GM12878 (cell line): ENCODE results near the gene FOXRED2. TPM values are rescaled to one million over a fixed set of nuclear protein-coding genes. Genes with fewer than 3 reads are reported as not detected.

ENCODE experiments used
- BRCA1 ChIP-seq: IDR thresholded peaks from 2 replicates; pipeline ENCODE4 v1.6.1; 2011; ENCODE audit warnings: low read depth, low read length, improper control_type of control experiment
- CBX5 ChIP-seq: sonication (generic); IDR thresholded peaks from 2 replicates; pipeline ENCODE4 v1.6.1; 2016; ENCODE audit warnings: low read depth, moderate library complexity, mild to moderate bottlenecking, inconsistent platforms
- CHD2 ChIP-seq: IDR thresholded peaks from 2 replicates; pipeline ENCODE4 v1.6.1; 2011; ENCODE audit warnings: low read depth, low read length, improper control_type of control experiment, borderline replicate concordance
- FOXK2 ChIP-seq: fragments of 450-650 bp; IDR thresholded peaks from 2 replicates; pipeline ENCODE4 v1.6.1; 2017; ENCODE audit warnings: mild to moderate bottlenecking, moderate library complexity
- HDAC6 ChIP-seq: fragments of 200-600 bp; sonication (generic); IDR thresholded peaks from one replicate; pipeline ENCODE4 v1.8.0; 2017; ENCODE audit warnings: antibody characterized with exemption; ENCODE audit not compliant: unreplicated experiment
- PAX8 ChIP-seq: fragments of 450-650 bp; IDR thresholded peaks from 2 replicates; pipeline ENCODE4 v1.6.1; 2017; ENCODE audit warnings: mild to moderate bottlenecking, moderate library complexity
- RAD21 ChIP-seq: IDR thresholded peaks from 2 replicates; pipeline ENCODE4 v1.6.1; 2011; ENCODE audit warnings: mild to moderate bottlenecking, low read depth, low read length, moderate library complexity; ENCODE audit not compliant: insufficient read depth
- SUPT20H ChIP-seq: IDR thresholded peaks from 2 replicates; pipeline ENCODE4 v1.6.1; 2011; ENCODE audit warnings: low read depth, mild to moderate bottlenecking, low read length, moderate library complexity, borderline replicate concordance; ENCODE audit not compliant: control insufficient read depth
- TAF1 ChIP-seq: IDR thresholded peaks from 2 replicates; pipeline ENCODE4 v1.6.1; 2011; ENCODE audit warnings: mild to moderate bottlenecking, low read depth, low read length, borderline replicate concordance
- TCF12 ChIP-seq: IDR thresholded peaks from 2 replicates; pipeline ENCODE4 v1.6.1; 2011; ENCODE audit warnings: low read depth, mild to moderate bottlenecking, low read length
- YBX1 ChIP-seq: fragments of 450-650 bp; IDR thresholded peaks from 2 replicates; pipeline ENCODE4 v1.6.1; 2016; ENCODE audit warnings: antibody characterized with exemption
- ZBED1 ChIP-seq: IDR thresholded peaks from 2 replicates; pipeline ENCODE4 v1.6.1; 2016; ENCODE audit warnings: borderline replicate concordance
- polyA plus RNA-seq, 11 experiments: library from polyadenylated mRNA; depleted of rRNA in 4 of 11; unstranded in 6 of 11; stranded (reverse) in 5 of 11; fragments of >200 nt; fragmentation: Nextera tagmentation in 4 of 11; fragmentation: Illumina TruSeq in 1 of 11; extraction: Ambion mirVana in 4 of 11; extraction: Trizol in 1 of 11; gene quantifications; 1 replicate in 1 of 11; 2 replicates in 10 of 11; pipeline versions ENCODE4 v1.2.1 to v1.2.3, GENCODE V29; 2011 to 2016; ENCODE audit warnings: inconsistent platforms in 2 of 11, missing spikeins in 2 of 11, low read depth in 1 of 11
- total RNA-seq, 4 experiments: library from RNA; depleted of rRNA in 3 of 4; stranded (reverse); fragments of >200 nt in 3 of 4; fragmentation: Illumina TruSeq in 1 of 4; extraction: Trizol in 1 of 4; gene quantifications; 2 replicates each; pipeline versions ENCODE4 v1.2.1 to v1.2.3, GENCODE V29; 2013 to 2021
- TF ChIP-seq, protein P1 (sequence below): IDR thresholded peaks from 2 replicates; pipeline ENCODE4 v1.6.1; 2012; ENCODE audit warnings: low read depth, low read length, improper control_type of control experiment
- TF ChIP-seq, protein P2 (sequence below): fragments of 450-650 bp; conservative IDR thresholded peaks from 2 replicates; pipeline ENCODE4 v1.6.1; 2017; ENCODE audit warnings: mild to moderate bottlenecking, moderate library complexity
- TF ChIP-seq, protein P3 (sequence below): fragments of 450-650 bp; IDR thresholded peaks from 2 replicates; pipeline ENCODE4 v1.6.1; 2017; ENCODE audit warnings: borderline replicate concordance
- TF ChIP-seq, protein P4 (sequence below): fragments of 450-650 bp; IDR thresholded peaks from 2 replicates; pipeline ENCODE4 v1.6.1; 2017; ENCODE audit warnings: mild to moderate bottlenecking
- TF ChIP-seq, protein P5 (sequence below): fragments of 450-650 bp; IDR thresholded peaks from 2 replicates; pipeline ENCODE4 v1.6.1; 2017; ENCODE audit warnings: antibody characterized with exemption, mild to moderate bottlenecking, moderate library complexity

The FOXRED2 gene
- total and polyA plus RNA-seq, 10 of the 15 experiments (the other 5 are each of a cell fraction or from before 2014, with no cell fraction given), result 1.8 to 28.8 (median 7.6) TPM

DNA sequence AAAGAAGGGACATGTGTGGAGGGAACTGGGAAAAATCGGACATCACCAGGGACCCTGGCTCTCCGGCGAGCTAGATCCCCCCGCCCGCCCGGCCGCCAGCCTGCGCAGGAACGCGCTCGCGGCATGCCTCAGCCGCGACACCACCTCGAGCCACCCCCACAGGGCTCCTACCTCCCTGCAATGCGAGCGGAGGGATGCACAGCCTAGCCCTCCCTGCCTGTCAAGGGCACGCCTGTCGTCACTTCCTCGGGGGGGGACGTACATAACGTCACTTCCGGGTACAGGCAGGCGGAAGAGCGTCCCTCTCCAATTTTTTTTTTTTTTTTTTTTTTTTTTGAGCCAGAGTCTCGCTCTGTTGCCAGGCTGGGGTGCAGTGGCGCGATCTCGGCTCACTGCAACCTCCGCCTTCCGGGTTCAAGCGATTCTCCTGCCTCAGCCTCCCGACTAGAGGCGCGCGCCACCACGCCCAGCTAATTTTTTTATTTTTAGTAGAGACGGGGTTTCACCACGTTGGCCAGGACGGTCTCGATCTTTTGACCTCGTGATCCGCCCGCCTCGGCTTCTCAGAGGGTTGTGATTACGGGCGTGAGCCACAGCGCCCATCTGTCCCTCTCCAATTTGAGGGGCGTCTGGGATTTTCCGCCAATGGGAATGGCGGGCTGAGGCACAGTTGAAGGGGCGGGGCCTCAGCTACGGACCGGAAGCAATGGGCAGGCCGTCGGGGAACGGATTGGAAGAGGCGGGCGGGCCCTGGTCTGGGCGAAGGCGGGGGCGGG is 25.3 kb downstream of the FOXRED2 start, which contains the start of gene TXN2 (continued):
- TF ChIP-seq CHD2, result peak; percentile 48; the same call in 1 of the 2 replicates
- TF ChIP-seq, protein P1, sequence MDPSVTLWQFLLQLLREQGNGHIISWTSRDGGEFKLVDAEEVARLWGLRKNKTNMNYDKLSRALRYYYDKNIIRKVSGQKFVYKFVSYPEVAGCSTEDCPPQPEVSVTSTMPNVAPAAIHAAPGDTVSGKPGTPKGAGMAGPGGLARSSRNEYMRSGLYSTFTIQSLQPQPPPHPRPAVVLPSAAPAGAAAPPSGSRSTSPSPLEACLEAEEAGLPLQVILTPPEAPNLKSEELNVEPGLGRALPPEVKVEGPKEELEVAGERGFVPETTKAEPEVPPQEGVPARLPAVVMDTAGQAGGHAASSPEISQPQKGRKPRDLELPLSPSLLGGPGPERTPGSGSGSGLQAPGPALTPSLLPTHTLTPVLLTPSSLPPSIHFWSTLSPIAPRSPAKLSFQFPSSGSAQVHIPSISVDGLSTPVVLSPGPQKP, result peak; percentile 71
- TF ChIP-seq PAX8, result no peak
- no peak for TF ChIP-seq ZBED1
- TF ChIP-seq, protein P2, sequence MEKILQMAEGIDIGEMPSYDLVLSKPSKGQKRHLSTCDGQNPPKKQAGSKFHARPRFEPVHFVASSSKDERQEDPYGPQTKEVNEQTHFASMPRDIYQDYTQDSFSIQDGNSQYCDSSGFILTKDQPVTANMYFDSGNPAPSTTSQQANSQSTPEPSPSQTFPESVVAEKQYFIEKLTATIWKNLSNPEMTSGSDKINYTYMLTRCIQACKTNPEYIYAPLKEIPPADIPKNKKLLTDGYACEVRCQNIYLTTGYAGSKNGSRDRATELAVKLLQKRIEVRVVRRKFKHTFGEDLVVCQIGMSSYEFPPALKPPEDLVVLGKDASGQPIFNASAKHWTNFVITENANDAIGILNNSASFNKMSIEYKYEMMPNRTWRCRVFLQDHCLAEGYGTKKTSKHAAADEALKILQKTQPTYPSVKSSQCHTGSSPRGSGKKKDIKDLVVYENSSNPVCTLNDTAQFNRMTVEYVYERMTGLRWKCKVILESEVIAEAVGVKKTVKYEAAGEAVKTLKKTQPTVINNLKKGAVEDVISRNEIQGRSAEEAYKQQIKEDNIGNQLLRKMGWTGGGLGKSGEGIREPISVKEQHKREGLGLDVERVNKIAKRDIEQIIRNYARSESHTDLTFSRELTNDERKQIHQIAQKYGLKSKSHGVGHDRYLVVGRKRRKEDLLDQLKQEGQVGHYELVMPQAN, result peak; percentile 66
- TF ChIP-seq YBX1, result no peak
- TF ChIP-seq RAD21, result no peak
- peak; percentile 35; the same call in 1 of the 2 replicates for TF ChIP-seq FOXK2
- TF ChIP-seq HDAC6, result no peak
- 0 out of 2 replicates have a peak, but pooled peaks have one; percentile 13 for TF ChIP-seq TCF12
- TF ChIP-seq SUPT20H, result no peak
- TF ChIP-seq, protein P3, sequence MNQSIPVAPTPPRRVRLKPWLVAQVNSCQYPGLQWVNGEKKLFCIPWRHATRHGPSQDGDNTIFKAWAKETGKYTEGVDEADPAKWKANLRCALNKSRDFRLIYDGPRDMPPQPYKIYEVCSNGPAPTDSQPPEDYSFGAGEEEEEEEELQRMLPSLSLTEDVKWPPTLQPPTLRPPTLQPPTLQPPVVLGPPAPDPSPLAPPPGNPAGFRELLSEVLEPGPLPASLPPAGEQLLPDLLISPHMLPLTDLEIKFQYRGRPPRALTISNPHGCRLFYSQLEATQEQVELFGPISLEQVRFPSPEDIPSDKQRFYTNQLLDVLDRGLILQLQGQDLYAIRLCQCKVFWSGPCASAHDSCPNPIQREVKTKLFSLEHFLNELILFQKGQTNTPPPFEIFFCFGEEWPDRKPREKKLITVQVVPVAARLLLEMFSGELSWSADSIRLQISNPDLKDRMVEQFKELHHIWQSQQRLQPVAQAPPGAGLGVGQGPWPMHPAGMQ, result no peak
- TF ChIP-seq CBX5, result no peak
- TF ChIP-seq, protein P4, sequence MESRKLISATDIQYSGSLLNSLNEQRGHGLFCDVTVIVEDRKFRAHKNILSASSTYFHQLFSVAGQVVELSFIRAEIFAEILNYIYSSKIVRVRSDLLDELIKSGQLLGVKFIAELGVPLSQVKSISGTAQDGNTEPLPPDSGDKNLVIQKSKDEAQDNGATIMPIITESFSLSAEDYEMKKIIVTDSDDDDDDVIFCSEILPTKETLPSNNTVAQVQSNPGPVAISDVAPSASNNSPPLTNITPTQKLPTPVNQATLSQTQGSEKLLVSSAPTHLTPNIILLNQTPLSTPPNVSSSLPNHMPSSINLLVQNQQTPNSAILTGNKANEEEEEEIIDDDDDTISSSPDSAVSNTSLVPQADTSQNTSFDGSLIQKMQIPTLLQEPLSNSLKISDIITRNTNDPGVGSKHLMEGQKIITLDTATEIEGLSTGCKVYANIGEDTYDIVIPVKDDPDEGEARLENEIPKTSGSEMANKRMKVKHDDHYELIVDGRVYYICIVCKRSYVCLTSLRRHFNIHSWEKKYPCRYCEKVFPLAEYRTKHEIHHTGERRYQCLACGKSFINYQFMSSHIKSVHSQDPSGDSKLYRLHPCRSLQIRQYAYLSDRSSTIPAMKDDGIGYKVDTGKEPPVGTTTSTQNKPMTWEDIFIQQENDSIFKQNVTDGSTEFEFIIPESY, result no peak
- TF ChIP-seq, protein P5, sequence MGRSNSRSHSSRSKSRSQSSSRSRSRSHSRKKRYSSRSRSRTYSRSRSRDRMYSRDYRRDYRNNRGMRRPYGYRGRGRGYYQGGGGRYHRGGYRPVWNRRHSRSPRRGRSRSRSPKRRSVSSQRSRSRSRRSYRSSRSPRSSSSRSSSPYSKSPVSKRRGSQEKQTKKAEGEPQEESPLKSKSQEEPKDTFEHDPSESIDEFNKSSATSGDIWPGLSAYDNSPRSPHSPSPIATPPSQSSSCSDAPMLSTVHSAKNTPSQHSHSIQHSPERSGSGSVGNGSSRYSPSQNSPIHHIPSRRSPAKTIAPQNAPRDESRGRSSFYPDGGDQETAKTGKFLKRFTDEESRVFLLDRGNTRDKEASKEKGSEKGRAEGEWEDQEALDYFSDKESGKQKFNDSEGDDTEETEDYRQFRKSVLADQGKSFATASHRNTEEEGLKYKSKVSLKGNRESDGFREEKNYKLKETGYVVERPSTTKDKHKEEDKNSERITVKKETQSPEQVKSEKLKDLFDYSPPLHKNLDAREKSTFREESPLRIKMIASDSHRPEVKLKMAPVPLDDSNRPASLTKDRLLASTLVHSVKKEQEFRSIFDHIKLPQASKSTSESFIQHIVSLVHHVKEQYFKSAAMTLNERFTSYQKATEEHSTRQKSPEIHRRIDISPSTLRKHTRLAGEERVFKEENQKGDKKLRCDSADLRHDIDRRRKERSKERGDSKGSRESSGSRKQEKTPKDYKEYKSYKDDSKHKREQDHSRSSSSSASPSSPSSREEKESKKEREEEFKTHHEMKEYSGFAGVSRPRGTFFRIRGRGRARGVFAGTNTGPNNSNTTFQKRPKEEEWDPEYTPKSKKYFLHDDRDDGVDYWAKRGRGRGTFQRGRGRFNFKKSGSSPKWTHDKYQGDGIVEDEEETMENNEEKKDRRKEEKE, result no peak
- TF ChIP-seq TAF1, result peak; percentile 72; the same call in 1 of the 2 replicates
- no peak for TF ChIP-seq BRCA1
